Measurements from ENCODE around the gene SLC43A1. TPM values are rescaled to one million over a fixed set of nuclear protein-coding genes. Genes with fewer than 3 reads are reported as not detected.
"Not testable (repeated sequence)": the region's sequence is repeated elsewhere in the genome, so short reads cannot be mapped to it uniquely, and the experiment has no call there.

SLC43A1 gene
- total RNA-seq, 1 experiment from 2014 or later, result 27.1 TPM

DNA sequence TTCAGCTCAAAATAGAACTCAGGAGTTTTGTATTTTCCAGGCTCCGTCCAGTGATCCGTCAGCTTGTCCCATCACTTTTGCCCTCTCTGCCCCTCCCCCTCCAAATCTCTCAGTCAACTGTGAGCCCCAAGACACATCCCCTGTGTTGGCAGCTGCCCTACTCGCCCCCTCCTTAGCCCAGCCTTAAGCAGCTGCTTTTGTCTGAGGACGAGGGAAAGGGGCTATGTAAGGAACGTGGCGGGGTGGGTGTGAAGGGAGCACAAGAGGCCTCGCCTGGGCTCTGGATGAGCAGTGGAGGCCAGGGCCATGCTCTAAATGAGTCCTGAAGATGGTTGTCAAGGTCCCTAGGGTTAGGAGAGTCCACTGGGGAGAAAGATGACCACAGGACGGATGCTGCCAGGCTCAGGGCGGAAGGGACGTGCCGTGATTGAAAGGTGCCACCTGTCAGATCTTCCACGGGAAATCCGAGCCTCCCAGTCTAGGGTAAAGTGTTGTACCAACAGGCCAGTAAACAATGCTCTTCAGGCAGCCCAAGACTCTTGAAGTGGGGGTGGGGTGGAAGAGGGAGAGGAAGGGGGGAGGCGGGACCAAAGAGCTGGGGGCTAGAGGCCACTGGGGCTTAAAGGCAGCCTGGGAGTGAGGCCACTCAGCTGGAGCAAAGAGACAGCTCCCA, 21.6 kb upstream of the SLC43A1 start, which contains the start of gene SMTNL1 (continued):
- no peak for TF ChIP-seq TP53 (CRISPR knock-in tag; IDR thresholded peaks at IDR 0.05)

DNA sequence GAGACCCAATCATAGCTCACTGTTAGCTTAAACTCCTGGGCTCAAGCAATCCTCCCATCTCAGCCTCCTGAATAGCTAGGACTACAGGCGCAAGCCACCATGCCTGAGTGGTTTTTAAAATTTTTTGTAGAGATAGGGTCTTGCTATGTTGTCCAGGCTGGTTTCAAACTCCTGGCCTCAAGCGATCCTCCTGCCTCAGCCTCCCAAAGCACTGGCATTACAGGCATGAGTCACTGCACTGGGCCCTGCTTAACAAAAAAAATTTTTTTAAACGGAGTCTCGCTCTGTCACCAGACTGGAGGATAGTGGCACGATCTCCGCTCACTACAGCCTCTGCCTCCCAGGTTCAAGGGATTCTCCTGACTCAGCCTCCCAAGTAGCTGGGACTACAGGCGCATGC, 18.9 kb upstream of the SLC43A1 start:
- not testable (repeated sequence) for H3K27ac Mint-ChIP-seq; ATAC-seq; H3K4me3 Mint-ChIP-seq; H3K36me3 Mint-ChIP-seq; H3K9me3 Mint-ChIP-seq; DNase-seq (ENCODE audit: low spot score)
- Mint-ChIP-seq H3K4me1 (peaks cover 26% of the 10 kb centered on the region), H3K27me3 (ENCODE audit: low read depth) (peaks cover 12% of the 10 kb centered on the region)
- ChIA-PET CTCF (interaction anchor here (0.6 to 2.0 kb wide), 5 partner anchors 41 to 189 kb away, joined by 4 to 9 read pairs (median 5); no protein-coding TSS in a partner anchor), POLR2A (interaction anchor here (0.7 kb wide), 1 partner anchor 32 kb away, joined by 3 read pairs; no protein-coding TSS in a partner anchor)
- TF ChIP-seq ZNF121 (CRISPR knock-in tag; IDR thresholded peaks at IDR 0.05), result 0 out of 2 replicates have a peak, but pooled peaks have one; percentile 21

DNA sequence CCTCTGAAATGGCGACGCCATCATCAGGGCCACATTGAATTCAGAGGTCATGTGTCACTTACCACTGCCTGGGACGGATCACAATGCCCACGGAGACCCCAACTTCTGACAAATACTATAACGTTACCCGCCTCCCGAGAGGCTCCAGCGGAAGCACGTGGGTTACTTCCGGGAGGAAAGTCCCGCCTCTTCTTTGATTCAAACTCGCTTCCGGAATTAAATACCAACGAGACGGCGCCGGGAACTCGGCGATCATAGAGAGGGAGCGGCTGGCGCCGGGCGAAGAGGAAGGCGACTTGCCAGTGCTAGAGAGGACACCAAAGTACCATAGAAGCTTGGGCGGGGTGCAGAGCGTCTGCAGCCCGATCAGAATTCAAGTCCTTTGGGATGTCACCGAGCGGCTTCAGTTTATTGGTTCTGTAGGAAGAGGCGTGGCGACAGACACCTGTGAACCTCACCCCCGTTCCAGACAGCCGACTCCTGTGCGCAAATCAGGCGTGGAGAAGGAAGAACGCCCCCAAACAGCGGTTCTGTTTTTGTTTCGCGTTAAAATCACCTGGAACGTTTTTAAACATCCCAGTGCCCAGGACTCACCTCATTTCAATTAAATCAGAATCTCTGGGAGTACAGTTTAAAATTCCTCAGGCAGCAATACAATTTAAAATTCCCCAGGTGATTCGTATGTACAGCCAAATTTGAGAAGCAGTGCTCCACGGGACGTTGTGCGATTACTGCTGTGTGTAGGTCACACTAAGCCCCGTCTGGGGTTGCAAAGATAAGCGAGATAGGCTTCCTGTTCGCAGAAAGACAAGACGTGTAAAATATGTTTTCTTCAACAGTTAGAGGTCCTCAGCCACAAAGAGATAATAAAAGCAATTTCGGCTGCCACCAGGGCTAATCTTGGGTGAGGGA, 15.3 kb upstream of the SLC43A1 start, which contains the start of gene TIMM10:
Gene TIMM10, minus strand, starts transcription at position 159 of the 912 bp plus-strand sequence. CDS start 565 bp downstream, outside the sequence.
- POLR2A ChIA-PET, result interaction anchor here (0.6 to 1.8 kb wide), 5 partner anchors 37 to 290 kb away, joined by 3 to 6 read pairs (median 4); no protein-coding TSS in a partner anchor
- Mint-ChIP-seq H3K4me3 (peak within 1 kb of the TSS; percentile 96), H3K36me3 (peaks cover 8% of the 10 kb centered on the region), H3K9me3 (no peaks in the 10 kb centered on the region), H3K27ac (peak within 1 kb of the TSS; percentile 98), H3K27me3 (ENCODE audit: low read depth) (peaks cover 9% of the 10 kb centered on the region), H3K4me1 (peaks cover 18% of the 10 kb centered on the region)
- CTCF ChIA-PET, result interaction anchor here (1.0 to 6.8 kb wide), 9 partner anchors 13 to 191 kb away, joined by 3 to 260 read pairs (median 4); partner anchors contain the start of gene SLC43A1
- DNase-seq (ENCODE audit: low spot score) (peak; percentile 94), ATAC-seq (peak; percentile 98)
- TF ChIP-seq, protein P1, sequence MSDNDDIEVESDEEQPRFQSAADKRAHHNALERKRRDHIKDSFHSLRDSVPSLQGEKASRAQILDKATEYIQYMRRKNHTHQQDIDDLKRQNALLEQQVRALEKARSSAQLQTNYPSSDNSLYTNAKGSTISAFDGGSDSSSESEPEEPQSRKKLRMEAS (CRISPR knock-in tag; IDR thresholded peaks at IDR 0.05), result peak; percentile 79
- TF ChIP-seq, protein P2, sequence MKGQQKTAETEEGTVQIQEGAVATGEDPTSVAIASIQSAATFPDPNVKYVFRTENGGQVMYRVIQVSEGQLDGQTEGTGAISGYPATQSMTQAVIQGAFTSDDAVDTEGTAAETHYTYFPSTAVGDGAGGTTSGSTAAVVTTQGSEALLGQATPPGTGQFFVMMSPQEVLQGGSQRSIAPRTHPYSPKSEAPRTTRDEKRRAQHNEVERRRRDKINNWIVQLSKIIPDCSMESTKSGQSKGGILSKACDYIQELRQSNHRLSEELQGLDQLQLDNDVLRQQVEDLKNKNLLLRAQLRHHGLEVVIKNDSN (CRISPR knock-in tag; IDR thresholded peaks at IDR 0.05), result peak; percentile 80
- TF ChIP-seq NR1H2 (CRISPR knock-in tag; IDR thresholded peaks at IDR 0.05), result no peak
- peak; percentile 94 for TF ChIP-seq MYBL2 (CRISPR knock-in tag; IDR thresholded peaks at IDR 0.05)
- no peak for TF ChIP-seq NFATC4 (CRISPR knock-in tag; IDR thresholded peaks at IDR 0.05)
- TF ChIP-seq GABPB1 (CRISPR knock-in tag; IDR thresholded peaks at IDR 0.05), result peak; percentile 76
- peak; percentile 54; the same call in 1 of the 2 replicates for TF ChIP-seq ZNF232 (CRISPR knock-in tag; IDR thresholded peaks at IDR 0.05)
- TF ChIP-seq CBFB (CRISPR knock-in tag; IDR thresholded peaks at IDR 0.05; ENCODE audit: low read depth), result no peak
- peak; percentile 45; the same call in 1 of the 2 replicates for TF ChIP-seq ETV6 (CRISPR knock-in tag; IDR thresholded peaks at IDR 0.05)
- peak; percentile 59 for TF ChIP-seq SP1 (CRISPR knock-in tag; conservative IDR thresholded peaks at IDR 0.05)
- TF ChIP-seq, protein P3, sequence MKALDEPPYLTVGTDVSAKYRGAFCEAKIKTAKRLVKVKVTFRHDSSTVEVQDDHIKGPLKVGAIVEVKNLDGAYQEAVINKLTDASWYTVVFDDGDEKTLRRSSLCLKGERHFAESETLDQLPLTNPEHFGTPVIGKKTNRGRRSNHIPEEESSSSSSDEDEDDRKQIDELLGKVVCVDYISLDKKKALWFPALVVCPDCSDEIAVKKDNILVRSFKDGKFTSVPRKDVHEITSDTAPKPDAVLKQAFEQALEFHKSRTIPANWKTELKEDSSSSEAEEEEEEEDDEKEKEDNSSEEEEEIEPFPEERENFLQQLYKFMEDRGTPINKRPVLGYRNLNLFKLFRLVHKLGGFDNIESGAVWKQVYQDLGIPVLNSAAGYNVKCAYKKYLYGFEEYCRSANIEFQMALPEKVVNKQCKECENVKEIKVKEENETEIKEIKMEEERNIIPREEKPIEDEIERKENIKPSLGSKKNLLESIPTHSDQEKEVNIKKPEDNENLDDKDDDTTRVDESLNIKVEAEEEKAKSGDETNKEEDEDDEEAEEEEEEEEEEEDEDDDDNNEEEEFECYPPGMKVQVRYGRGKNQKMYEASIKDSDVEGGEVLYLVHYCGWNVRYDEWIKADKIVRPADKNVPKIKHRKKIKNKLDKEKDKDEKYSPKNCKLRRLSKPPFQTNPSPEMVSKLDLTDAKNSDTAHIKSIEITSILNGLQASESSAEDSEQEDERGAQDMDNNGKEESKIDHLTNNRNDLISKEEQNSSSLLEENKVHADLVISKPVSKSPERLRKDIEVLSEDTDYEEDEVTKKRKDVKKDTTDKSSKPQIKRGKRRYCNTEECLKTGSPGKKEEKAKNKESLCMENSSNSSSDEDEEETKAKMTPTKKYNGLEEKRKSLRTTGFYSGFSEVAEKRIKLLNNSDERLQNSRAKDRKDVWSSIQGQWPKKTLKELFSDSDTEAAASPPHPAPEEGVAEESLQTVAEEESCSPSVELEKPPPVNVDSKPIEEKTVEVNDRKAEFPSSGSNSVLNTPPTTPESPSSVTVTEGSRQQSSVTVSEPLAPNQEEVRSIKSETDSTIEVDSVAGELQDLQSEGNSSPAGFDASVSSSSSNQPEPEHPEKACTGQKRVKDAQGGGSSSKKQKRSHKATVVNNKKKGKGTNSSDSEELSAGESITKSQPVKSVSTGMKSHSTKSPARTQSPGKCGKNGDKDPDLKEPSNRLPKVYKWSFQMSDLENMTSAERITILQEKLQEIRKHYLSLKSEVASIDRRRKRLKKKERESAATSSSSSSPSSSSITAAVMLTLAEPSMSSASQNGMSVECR (CRISPR knock-in tag; IDR thresholded peaks at IDR 0.05; ENCODE audit: borderline replicate concordance), result peak; percentile 65; the same call in 1 of the 2 replicates
- TF ChIP-seq, protein P4, sequence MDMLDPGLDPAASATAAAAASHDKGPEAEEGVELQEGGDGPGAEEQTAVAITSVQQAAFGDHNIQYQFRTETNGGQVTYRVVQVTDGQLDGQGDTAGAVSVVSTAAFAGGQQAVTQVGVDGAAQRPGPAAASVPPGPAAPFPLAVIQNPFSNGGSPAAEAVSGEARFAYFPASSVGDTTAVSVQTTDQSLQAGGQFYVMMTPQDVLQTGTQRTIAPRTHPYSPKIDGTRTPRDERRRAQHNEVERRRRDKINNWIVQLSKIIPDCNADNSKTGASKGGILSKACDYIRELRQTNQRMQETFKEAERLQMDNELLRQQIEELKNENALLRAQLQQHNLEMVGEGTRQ (CRISPR knock-in tag; IDR thresholded peaks at IDR 0.05), result peak; percentile 78
- 0 out of 2 replicates have a peak, but pooled peaks have one; percentile 10 for TF ChIP-seq KAT7 (CRISPR knock-in tag; IDR thresholded peaks at IDR 0.05; ENCODE audit: borderline replicate concordance)
